Omental fat pad (tissue), 4 donors: ENCODE results near the gene HABP2. TPM values are rescaled to one million over a fixed set of nuclear protein-coding genes. Genes with fewer than 3 reads are reported as not detected.

Source experiments
- ATAC-seq: fragments of 150-250 bp; one replicate; pipeline ENCODE4 v1.9.1; 2016; ENCODE audit warnings: mild to moderate bottlenecking, moderate library complexity; ENCODE audit not compliant: low FRiP score
- DNase-seq: peaks from one replicate; pipeline ENCODE4 v3.0.0-alpha.2; 2019; ENCODE audit warnings: low spot score
- CTCF ChIP-seq, 3 donors: fragments of 450-650 bp; IDR thresholded peaks; one replicate each; pipeline ENCODE4 v1.5.1; 2016 to 2017; ENCODE audit warnings: antibody characterized with exemption in 3 of 3, mild to moderate bottlenecking in 3 of 3, moderate library complexity in 2 of 3
- total RNA-seq, 4 donors: library from RNA; depleted of rRNA; stranded (reverse); fragments of >200 nt; gene quantifications; one replicate each; pipeline ENCODE4 v1.1.0, GENCODE V29; 2016

HABP2 gene
- total RNA-seq, 4 donors from 2014 or later: not detected

- DNase-seq (no peak), ATAC-seq (no peak)
- TF ChIP-seq CTCF (IDR thresholded peaks at IDR 0.05): no peak
These were observed 52.6 kb downstream of the HABP2 start for GRCh38 chr10:113605268-113605978.

GRCh38 chr10:113609704-113610108, 56.9 kb downstream of the HABP2 start:
- ATAC-seq (no peak), DNase-seq (no peak)
- TF ChIP-seq CTCF (IDR thresholded peaks at IDR 0.05): no peak

GRCh38 chr10:113610631-113611601, 58.1 kb downstream of the HABP2 start:
- DNase-seq (no peak), ATAC-seq (no peak)
- no peak for TF ChIP-seq CTCF (IDR thresholded peaks at IDR 0.05)

- ATAC-seq (no peak), DNase-seq (no peak)
- TF ChIP-seq CTCF (IDR thresholded peaks at IDR 0.05): no peak
These were observed 59.3 kb downstream of the HABP2 start for GRCh38 chr10:113612154-113612553.

GRCh38 chr10:113613427-113613826, 60.6 kb downstream of the HABP2 start:
- no peak for DNase-seq
- no peak for ATAC-seq

GRCh38 chr10:113613977-113614690, 61.3 kb downstream of the HABP2 start:
- no peak for TF ChIP-seq CTCF (IDR thresholded peaks at IDR 0.05)
- ATAC-seq: no peak

More at GRCh38 chr10:113613427-113613826, 60.6 kb downstream of the HABP2 start:
- TF ChIP-seq CTCF (IDR thresholded peaks at IDR 0.05): no peak

More at GRCh38 chr10:113613977-113614690, 61.3 kb downstream of the HABP2 start:
- DNase-seq: no peak
